GM18868 (cell line): ENCODE results near the gene PLEKHA8.
A peak's percentile ranks its signal among the peaks of the same experiment; 100 is the strongest.

Source experiments
- ATAC-seq: cut with Tn5 transposase; IDR thresholded peaks from one replicate; pipeline ENCODE4 v1.9.1; 2021; ENCODE audit warnings: mild to moderate bottlenecking, moderate library complexity; ENCODE audit not compliant: unreplicated experiment

PLEKHA8 gene

GRCh38 chr7:30028216-30028748 lies at the start of gene PLEKHA8:
Gene PLEKHA8 (plus strand): TSS chr7:30028412. CDS start chr7:30028763, 351 bp downstream.
- ATAC-seq, result peak; percentile 48

- ATAC-seq, result no peak
Measured at GRCh38 chr7:29980151-29980550, 48.1 kb upstream of the PLEKHA8 start.

- ATAC-seq, result no peak
Measured at GRCh38 chr7:29987083-29987482, 41.1 kb upstream of the PLEKHA8 start.

- ATAC-seq, result no peak
Measured at GRCh38 chr7:29987811-29988317, 40.3 kb upstream of the PLEKHA8 start.

GRCh38 chr7:29988424-29989256 lies 39.6 kb upstream of the PLEKHA8 start:
- ATAC-seq, result peak; percentile 27

GRCh38 chr7:29989257-29989995 lies 38.8 kb upstream of the PLEKHA8 start, which contains the start of gene SCRN1:
Gene SCRN1 (minus strand): TSS chr7:29989801. CDS start chr7:29969067, 20,734 bp downstream.
- peak; percentile 37 for ATAC-seq

- no peak for ATAC-seq
Measured at GRCh38 chr7:29990931-29991330, 37.3 kb upstream of the PLEKHA8 start.

- ATAC-seq, result no peak
Measured at GRCh38 chr7:29991937-29992336, 36.3 kb upstream of the PLEKHA8 start.

- no peak for ATAC-seq
Measured at GRCh38 chr7:29993140-29993539, 35.1 kb upstream of the PLEKHA8 start.

GRCh38 chr7:29995652-29996051 lies 32.6 kb upstream of the PLEKHA8 start:
- no peak for ATAC-seq

- ATAC-seq, result no peak
Measured at GRCh38 chr7:29996321-29996720, 31.9 kb upstream of the PLEKHA8 start.

- ATAC-seq, result no peak
Measured at GRCh38 chr7:29998489-29998888, 29.7 kb upstream of the PLEKHA8 start.

- no peak for ATAC-seq
Measured at GRCh38 chr7:30001998-30002397, 26.2 kb upstream of the PLEKHA8 start.

- ATAC-seq, result no peak
Measured at GRCh38 chr7:30003098-30003497, 25.1 kb upstream of the PLEKHA8 start.

- ATAC-seq, result no peak
Measured at GRCh38 chr7:30005464-30005863, 22.7 kb upstream of the PLEKHA8 start.

GRCh38 chr7:30010021-30010420 lies 18.2 kb upstream of the PLEKHA8 start:
- no peak for ATAC-seq

GRCh38 chr7:30012757-30013156 lies 15.5 kb upstream of the PLEKHA8 start:
- no peak for ATAC-seq

GRCh38 chr7:30018451-30018850 lies 9.8 kb upstream of the PLEKHA8 start:
- no peak for ATAC-seq

GRCh38 chr7:30019387-30019786 lies 8.8 kb upstream of the PLEKHA8 start:
- ATAC-seq, result no peak

- ATAC-seq, result no peak
Measured at GRCh38 chr7:30019960-30020359, 8.3 kb upstream of the PLEKHA8 start.

- no peak for ATAC-seq
Measured at GRCh38 chr7:30020535-30020934, 7.7 kb upstream of the PLEKHA8 start.
